ENCODE results near the gene EFCAB14.
A peak's percentile ranks its signal among the peaks of the same experiment; 100 is the strongest.

The EFCAB14 gene

GRCh38 chr1:46718727-46719622, at the start of gene EFCAB14:
Gene EFCAB14, minus strand, starts transcription at chr1:46719114. Its CDS starts 1,027 bp downstream, at chr1:46718087.
- H3K4me1 ChIP-seq (ENCODE audit: control insufficient read depth in 2 of 2, insufficient read depth in 2 of 2, low read length in 2 of 2): peaks cover 23 to 26% of the 10 kb centered on the region in 2 donors
- H3K9ac ChIP-seq (ENCODE audit: low read depth in 1 of 2, low read length in 2 of 2): peak within 1 kb of the TSS; percentile 96 to 97
- no peaks in the 10 kb centered on the region for H3K9me3 ChIP-seq (ENCODE audit: control insufficient read depth in 2 of 2, low read length in 2 of 2)
- H3K27me3 ChIP-seq (ENCODE audit: control insufficient read depth in 2 of 2, insufficient read depth in 2 of 2, low read length in 2 of 2): no peaks in the 10 kb centered on the region
- peaks cover 14 to 20% of the 10 kb centered on the region in 2 donors for H3K36me3 ChIP-seq (ENCODE audit: control insufficient read depth in 2 of 2, insufficient read depth in 2 of 2, low read length in 2 of 2)
- H3K4me3 ChIP-seq (ENCODE audit: low read length in 2 of 2): peak within 1 kb of the TSS; percentile 89 to 94
- peak within 1 kb of the TSS; percentile 76 to 92 for H3K27ac ChIP-seq (ENCODE audit: low read depth in 2 of 2, low read length in 2 of 2)

- H3K9me3 ChIP-seq (ENCODE audit: control insufficient read depth in 2 of 2, low read length in 2 of 2): peaks cover 15 to 18% of the 10 kb centered on the region in 2 donors
- no peak overlapping the region for H3K9ac ChIP-seq (ENCODE audit: low read depth in 1 of 2, low read length in 2 of 2)
- H3K4me1 ChIP-seq (ENCODE audit: control insufficient read depth in 2 of 2, insufficient read depth in 2 of 2, low read length in 2 of 2): no peaks in the 10 kb centered on the region
- H3K27me3 ChIP-seq (ENCODE audit: control insufficient read depth in 2 of 2, insufficient read depth in 2 of 2, low read length in 2 of 2): no peaks in the 10 kb centered on the region
- H3K36me3 ChIP-seq (ENCODE audit: control insufficient read depth in 2 of 2, insufficient read depth in 2 of 2, low read length in 2 of 2): no peaks in the 10 kb centered on the region
- H3K4me3 ChIP-seq (ENCODE audit: low read length in 2 of 2): no peak overlapping the region
- H3K27ac ChIP-seq (ENCODE audit: low read depth in 2 of 2, low read length in 2 of 2): no peak overlapping the region
Observed at GRCh38 chr1:46768445-46768844, 49.5 kb upstream of the EFCAB14 start.

GRCh38 chr1:46767649-46768282, 48.9 kb upstream of the EFCAB14 start:
- H3K4me1 ChIP-seq (ENCODE audit: control insufficient read depth in 2 of 2, insufficient read depth in 2 of 2, low read length in 2 of 2): no peaks in the 10 kb centered on the region
- no peaks in the 10 kb centered on the region for H3K36me3 ChIP-seq (ENCODE audit: control insufficient read depth in 2 of 2, insufficient read depth in 2 of 2, low read length in 2 of 2)
- H3K9ac ChIP-seq (ENCODE audit: low read depth in 1 of 2, low read length in 2 of 2): no peak overlapping the region
- peaks cover 15 to 18% of the 10 kb centered on the region in 2 donors for H3K9me3 ChIP-seq (ENCODE audit: control insufficient read depth in 2 of 2, low read length in 2 of 2)
- no peak overlapping the region for H3K4me3 ChIP-seq (ENCODE audit: low read length in 2 of 2)
- no peak overlapping the region for H3K27ac ChIP-seq (ENCODE audit: low read depth in 2 of 2, low read length in 2 of 2)
- H3K27me3 ChIP-seq (ENCODE audit: control insufficient read depth in 2 of 2, insufficient read depth in 2 of 2, low read length in 2 of 2): no peaks in the 10 kb centered on the region

GRCh38 chr1:46764402-46764801, 45.5 kb upstream of the EFCAB14 start:
- Histone ChIP-seq H3K27ac (ENCODE audit: low read depth in 2 of 2, low read length in 2 of 2) (no peak overlapping the region), H3K9ac (ENCODE audit: low read depth in 1 of 2, low read length in 2 of 2) (no peak overlapping the region), H3K4me3 (ENCODE audit: low read length in 2 of 2) (no peak overlapping the region), H3K36me3 (ENCODE audit: control insufficient read depth in 2 of 2, insufficient read depth in 2 of 2, low read length in 2 of 2) (no peaks in the 10 kb centered on the region), H3K27me3 (ENCODE audit: control insufficient read depth in 2 of 2, insufficient read depth in 2 of 2, low read length in 2 of 2) (no peaks in the 10 kb centered on the region), H3K9me3 (ENCODE audit: control insufficient read depth in 2 of 2, low read length in 2 of 2) (peaks cover 4 to 6% of the 10 kb centered on the region in 2 donors), H3K4me1 (ENCODE audit: control insufficient read depth in 2 of 2, insufficient read depth in 2 of 2, low read length in 2 of 2) (no peaks in the 10 kb centered on the region)

GRCh38 chr1:46761740-46762139, 42.8 kb upstream of the EFCAB14 start:
- Histone ChIP-seq H3K9me3 (ENCODE audit: control insufficient read depth in 2 of 2, low read length in 2 of 2) (no peaks in the 10 kb centered on the region), H3K4me3 (ENCODE audit: low read length in 2 of 2) (no peak overlapping the region), H3K4me1 (ENCODE audit: control insufficient read depth in 2 of 2, insufficient read depth in 2 of 2, low read length in 2 of 2) (no peaks in the 10 kb centered on the region), H3K36me3 (ENCODE audit: control insufficient read depth in 2 of 2, insufficient read depth in 2 of 2, low read length in 2 of 2) (no peaks in the 10 kb centered on the region), H3K27me3 (ENCODE audit: control insufficient read depth in 2 of 2, insufficient read depth in 2 of 2, low read length in 2 of 2) (no peaks in the 10 kb centered on the region), H3K9ac (ENCODE audit: low read depth in 1 of 2, low read length in 2 of 2) (no peak overlapping the region), H3K27ac (ENCODE audit: low read depth in 2 of 2, low read length in 2 of 2) (no peak overlapping the region)

- H3K4me1 ChIP-seq (ENCODE audit: control insufficient read depth in 2 of 2, insufficient read depth in 2 of 2, low read length in 2 of 2): no peaks in the 10 kb centered on the region
Observed at GRCh38 chr1:46760558-46761166, 41.7 kb upstream of the EFCAB14 start.

GRCh38 chr1:46757956-46758528, 39.1 kb upstream of the EFCAB14 start:
- H3K9ac ChIP-seq (ENCODE audit: low read depth in 1 of 2, low read length in 2 of 2): no peak overlapping the region
- peaks cover 0 to 6% of the 10 kb centered on the region in 2 donors for H3K4me1 ChIP-seq (ENCODE audit: control insufficient read depth in 2 of 2, insufficient read depth in 2 of 2, low read length in 2 of 2)
- no peaks in the 10 kb centered on the region for H3K27me3 ChIP-seq (ENCODE audit: control insufficient read depth in 2 of 2, insufficient read depth in 2 of 2, low read length in 2 of 2)
- H3K36me3 ChIP-seq (ENCODE audit: control insufficient read depth in 2 of 2, insufficient read depth in 2 of 2, low read length in 2 of 2): no peaks in the 10 kb centered on the region
- no peaks in the 10 kb centered on the region for H3K9me3 ChIP-seq (ENCODE audit: control insufficient read depth in 2 of 2, low read length in 2 of 2)
- no peak overlapping the region for H3K27ac ChIP-seq (ENCODE audit: low read depth in 2 of 2, low read length in 2 of 2)
- no peak overlapping the region for H3K4me3 ChIP-seq (ENCODE audit: low read length in 2 of 2)

More at GRCh38 chr1:46760558-46761166, 41.7 kb upstream of the EFCAB14 start:
- H3K9ac ChIP-seq (ENCODE audit: low read depth in 1 of 2, low read length in 2 of 2): no peak overlapping the region
- no peaks in the 10 kb centered on the region for H3K9me3 ChIP-seq (ENCODE audit: control insufficient read depth in 2 of 2, low read length in 2 of 2)
- H3K27me3 ChIP-seq (ENCODE audit: control insufficient read depth in 2 of 2, insufficient read depth in 2 of 2, low read length in 2 of 2): no peaks in the 10 kb centered on the region
- no peak overlapping the region for H3K27ac ChIP-seq (ENCODE audit: low read depth in 2 of 2, low read length in 2 of 2)
- no peak overlapping the region for H3K4me3 ChIP-seq (ENCODE audit: low read length in 2 of 2)
- H3K36me3 ChIP-seq (ENCODE audit: control insufficient read depth in 2 of 2, insufficient read depth in 2 of 2, low read length in 2 of 2): no peaks in the 10 kb centered on the region

- Histone ChIP-seq H3K36me3 (ENCODE audit: control insufficient read depth in 2 of 2, insufficient read depth in 2 of 2, low read length in 2 of 2) (no peaks in the 10 kb centered on the region), H3K4me1 (ENCODE audit: control insufficient read depth in 2 of 2, insufficient read depth in 2 of 2, low read length in 2 of 2) (peaks cover 0 to 6% of the 10 kb centered on the region in 2 donors), H3K27ac (ENCODE audit: low read depth in 2 of 2, low read length in 2 of 2) (no peak overlapping the region), H3K27me3 (ENCODE audit: control insufficient read depth in 2 of 2, insufficient read depth in 2 of 2, low read length in 2 of 2) (no peaks in the 10 kb centered on the region), H3K4me3 (ENCODE audit: low read length in 2 of 2) (no peak overlapping the region), H3K9me3 (ENCODE audit: control insufficient read depth in 2 of 2, low read length in 2 of 2) (no peaks in the 10 kb centered on the region), H3K9ac (ENCODE audit: low read depth in 1 of 2, low read length in 2 of 2) (no peak overlapping the region)
Observed at GRCh38 chr1:46757247-46757955, 38.5 kb upstream of the EFCAB14 start.

- Histone ChIP-seq H3K36me3 (ENCODE audit: control insufficient read depth in 2 of 2, insufficient read depth in 2 of 2, low read length in 2 of 2) (no peaks in the 10 kb centered on the region), H3K27me3 (ENCODE audit: control insufficient read depth in 2 of 2, insufficient read depth in 2 of 2, low read length in 2 of 2) (no peaks in the 10 kb centered on the region), H3K27ac (ENCODE audit: low read depth in 2 of 2, low read length in 2 of 2) (peak overlapping the region in 1 of 2 donors; percentile 21), H3K4me1 (ENCODE audit: control insufficient read depth in 2 of 2, insufficient read depth in 2 of 2, low read length in 2 of 2) (peaks cover 0 to 6% of the 10 kb centered on the region in 2 donors), H3K9me3 (ENCODE audit: control insufficient read depth in 2 of 2, low read length in 2 of 2) (no peaks in the 10 kb centered on the region), H3K4me3 (ENCODE audit: low read length in 2 of 2) (no peak overlapping the region), H3K9ac (ENCODE audit: low read depth in 1 of 2, low read length in 2 of 2) (no peak overlapping the region)
Observed at GRCh38 chr1:46755121-46755520, 36.2 kb upstream of the EFCAB14 start.
